Progenitor cell of endocrine pancreas (in vitro differentiated cells): ENCODE measurements around the gene FBXO36. TPM values are rescaled to one million over a fixed set of nuclear protein-coding genes. Genes with fewer than 3 reads are reported as not detected.

Source experiments
- DNase-seq: peaks from one replicate; pipeline ENCODE4 v3.0.0; 2021; ENCODE audit warnings: low spot score; ENCODE audit not compliant: unreplicated experiment
- H3K27ac Mint-ChIP-seq: 2 replicates; pipeline ENCODE4 v1.8.0; 2021; ENCODE audit warnings: mild to moderate bottlenecking, moderate library complexity, mixed read lengths
- H3K27me3 Mint-ChIP-seq: 2 replicates; pipeline ENCODE4 v1.8.0; 2021; ENCODE audit warnings: mixed read lengths
- H3K36me3 Mint-ChIP-seq: 2 replicates; pipeline ENCODE4 v1.8.0; 2022; ENCODE audit warnings: mixed read lengths; ENCODE audit not compliant: insufficient read depth
- H3K4me1 Mint-ChIP-seq: 2 replicates; pipeline ENCODE4 v1.8.0; 2021; ENCODE audit warnings: low read depth, mixed read lengths
- H3K4me3 Mint-ChIP-seq: 2 replicates; pipeline ENCODE4 v1.8.0; 2021; ENCODE audit warnings: low read depth, mild to moderate bottlenecking, moderate library complexity, mixed read lengths
- H3K9me3 Mint-ChIP-seq: 2 replicates; pipeline ENCODE4 v1.8.0; 2021; ENCODE audit warnings: low read depth, mixed read lengths
- total RNA-seq: library from RNA; stranded (reverse); gene quantifications from 2 replicates; pipeline ENCODE4 v1.2.1, GENCODE V29; 2021
- TF ChIP-seq, protein P1 (sequence below): fragments of 200-600 bp; sonication (generic); IDR thresholded peaks from one replicate; pipeline ENCODE4 v1.5.0; 2021; ENCODE audit warnings: antibody characterized with exemption, mild to moderate bottlenecking; ENCODE audit not compliant: unreplicated experiment

Gene FBXO36
- total RNA-seq, 1 donor from 2014 or later = 4.0 TPM

DNA sequence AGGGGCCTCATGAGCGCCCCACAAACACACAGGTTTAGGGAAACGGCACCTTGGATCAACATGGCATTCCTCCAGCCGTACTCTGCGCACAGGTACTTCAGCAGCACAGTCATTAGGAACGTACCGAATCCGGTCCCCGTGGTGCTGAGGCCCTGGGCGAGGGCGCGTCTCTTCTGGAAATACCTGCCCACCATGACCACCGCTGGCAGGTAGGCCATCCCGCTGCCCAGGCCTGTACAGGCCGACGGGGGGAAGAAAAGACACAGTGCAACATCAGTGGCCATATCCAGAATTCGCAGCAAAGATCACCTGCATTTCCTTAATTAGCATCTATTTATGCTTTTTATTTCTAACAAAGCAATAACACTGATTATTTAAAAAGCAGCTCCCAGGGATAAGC is 124.2 kb downstream of the FBXO36 start:
- Mint-ChIP-seq H3K27ac (no peak overlapping the region), H3K4me3 (no peak overlapping the region), H3K9me3 (no peaks in the 10 kb centered on the region), H3K36me3 (peaks cover 6% of the 10 kb centered on the region), H3K4me1 (no peaks in the 10 kb centered on the region), H3K27me3 (no peaks in the 10 kb centered on the region)
- TF ChIP-seq, protein P1, sequence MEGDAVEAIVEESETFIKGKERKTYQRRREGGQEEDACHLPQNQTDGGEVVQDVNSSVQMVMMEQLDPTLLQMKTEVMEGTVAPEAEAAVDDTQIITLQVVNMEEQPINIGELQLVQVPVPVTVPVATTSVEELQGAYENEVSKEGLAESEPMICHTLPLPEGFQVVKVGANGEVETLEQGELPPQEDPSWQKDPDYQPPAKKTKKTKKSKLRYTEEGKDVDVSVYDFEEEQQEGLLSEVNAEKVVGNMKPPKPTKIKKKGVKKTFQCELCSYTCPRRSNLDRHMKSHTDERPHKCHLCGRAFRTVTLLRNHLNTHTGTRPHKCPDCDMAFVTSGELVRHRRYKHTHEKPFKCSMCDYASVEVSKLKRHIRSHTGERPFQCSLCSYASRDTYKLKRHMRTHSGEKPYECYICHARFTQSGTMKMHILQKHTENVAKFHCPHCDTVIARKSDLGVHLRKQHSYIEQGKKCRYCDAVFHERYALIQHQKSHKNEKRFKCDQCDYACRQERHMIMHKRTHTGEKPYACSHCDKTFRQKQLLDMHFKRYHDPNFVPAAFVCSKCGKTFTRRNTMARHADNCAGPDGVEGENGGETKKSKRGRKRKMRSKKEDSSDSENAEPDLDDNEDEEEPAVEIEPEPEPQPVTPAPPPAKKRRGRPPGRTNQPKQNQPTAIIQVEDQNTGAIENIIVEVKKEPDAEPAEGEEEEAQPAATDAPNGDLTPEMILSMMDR = no peak
- no peak for DNase-seq

DNA sequence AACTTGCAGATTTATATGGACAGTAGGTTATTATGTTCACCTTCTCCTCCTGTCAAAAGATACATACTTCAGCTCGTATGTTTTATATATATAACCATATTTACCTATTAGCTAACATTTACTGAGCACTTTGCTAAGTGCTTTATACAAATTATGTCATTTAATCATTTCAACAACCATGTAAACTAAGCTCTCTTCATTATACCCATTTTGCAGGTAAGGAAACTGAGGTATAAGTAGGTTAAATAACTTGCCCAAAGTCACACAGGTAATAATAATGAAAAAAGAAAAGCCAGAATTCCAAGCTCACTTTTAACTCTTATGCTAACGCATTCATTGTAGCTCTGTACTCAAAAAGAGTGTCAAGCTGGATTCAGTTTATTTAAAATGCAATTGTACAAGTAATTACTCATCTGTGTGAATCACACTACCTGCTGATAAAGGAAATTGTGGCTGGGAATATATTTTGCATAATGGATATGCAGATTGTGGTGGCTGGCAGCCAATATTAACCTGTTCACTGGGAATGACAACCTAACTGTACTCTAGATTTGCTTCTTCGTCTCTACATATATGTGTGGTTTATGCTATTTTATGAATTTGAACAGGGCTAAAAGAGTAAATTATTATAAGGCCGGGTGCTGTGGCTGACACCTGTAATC is 125.8 kb downstream of the FBXO36 start:
- TF ChIP-seq, protein P1 = no peak
- Mint-ChIP-seq H3K36me3 (peaks cover 6% of the 10 kb centered on the region), H3K9me3 (no peaks in the 10 kb centered on the region), H3K4me1 (no peaks in the 10 kb centered on the region), H3K27me3 (no peaks in the 10 kb centered on the region), H3K27ac (no peak overlapping the region), H3K4me3 (no peak overlapping the region)
- no peak for DNase-seq

DNA sequence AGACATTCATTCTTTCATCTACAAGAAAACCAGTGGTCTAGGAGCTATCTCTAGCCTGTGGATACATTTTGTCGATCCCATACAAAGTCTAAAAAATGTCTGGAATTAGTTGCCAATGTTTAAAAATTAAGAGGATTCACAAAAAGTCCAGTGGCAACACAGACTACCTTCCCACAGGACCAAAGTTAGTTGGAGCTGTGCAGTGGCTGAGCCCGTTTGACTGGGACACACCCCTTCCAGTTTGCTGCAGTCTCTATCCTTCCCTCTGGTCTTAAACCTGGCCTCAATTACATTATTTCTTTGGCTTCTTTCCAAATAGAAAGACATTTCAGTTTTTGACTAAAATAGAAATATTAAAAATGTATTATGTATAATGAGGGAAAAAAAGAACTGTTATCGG is 127.8 kb downstream of the FBXO36 start:
- DNase-seq = no peak
- Mint-ChIP-seq H3K4me1 (no peaks in the 10 kb centered on the region), H3K9me3 (no peaks in the 10 kb centered on the region), H3K4me3 (no peak overlapping the region), H3K27me3 (no peaks in the 10 kb centered on the region), H3K36me3 (peaks cover 6% of the 10 kb centered on the region), H3K27ac (no peak overlapping the region)
- TF ChIP-seq, protein P1 = no peak

DNA sequence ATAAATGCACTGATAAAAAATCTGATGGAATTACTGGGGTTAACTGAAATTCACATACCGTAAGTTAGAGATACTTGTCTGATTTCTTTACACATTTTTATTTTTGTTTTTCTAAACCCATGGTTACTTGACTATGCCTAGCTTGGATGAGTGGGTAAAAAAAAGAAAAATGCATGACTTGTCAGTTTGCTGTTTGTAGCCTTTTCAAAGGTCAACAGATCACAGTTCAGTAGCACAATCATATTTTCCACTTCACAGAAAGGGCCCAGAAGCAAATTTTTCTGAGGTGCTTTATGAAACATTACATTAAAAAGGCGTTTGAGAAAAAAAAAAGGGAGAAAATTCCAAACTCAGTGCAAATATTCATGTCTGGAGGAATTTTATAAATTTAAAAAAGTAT is 130.0 kb downstream of the FBXO36 start:
- Mint-ChIP-seq H3K4me3 (no peak overlapping the region), H3K36me3 (no peaks in the 10 kb centered on the region), H3K27me3 (no peaks in the 10 kb centered on the region), H3K4me1 (no peaks in the 10 kb centered on the region), H3K9me3 (no peaks in the 10 kb centered on the region), H3K27ac (no peak overlapping the region)
- TF ChIP-seq, protein P1 = no peak
- DNase-seq = no peak

DNA sequence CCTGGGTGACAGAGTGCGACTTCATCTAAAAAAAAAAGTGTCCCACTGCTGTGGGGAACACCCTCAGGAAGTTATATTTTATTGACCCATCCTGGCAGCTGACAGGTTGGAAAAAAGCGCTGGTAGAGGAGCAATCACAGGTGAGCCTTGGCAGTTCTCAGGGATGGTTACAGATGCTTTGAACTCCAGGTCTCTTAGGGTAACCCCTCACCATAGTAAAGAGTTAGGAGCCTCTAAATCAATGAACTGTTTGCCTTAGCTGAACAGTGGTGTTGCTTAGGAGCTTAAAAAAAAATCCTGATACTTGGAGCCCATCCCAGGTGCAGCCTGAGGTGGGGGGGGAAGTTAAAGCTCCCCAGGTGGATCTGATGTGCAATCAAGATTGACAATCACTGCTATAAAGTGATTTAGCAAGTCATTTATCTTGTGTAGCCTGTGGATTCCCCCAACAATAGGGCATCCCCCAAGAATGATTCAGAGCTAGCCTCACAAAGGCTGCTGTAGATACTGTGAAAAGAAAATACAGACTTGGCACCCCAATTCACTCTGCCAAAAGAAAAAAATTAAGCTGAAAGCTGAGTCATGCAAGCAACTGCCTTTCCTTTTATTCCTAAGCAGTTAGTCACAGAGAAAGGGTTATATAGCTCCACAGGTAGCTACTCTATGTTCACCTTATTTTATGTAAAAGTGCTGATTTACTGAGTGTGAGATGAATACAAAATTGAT is 131.6 kb downstream of the FBXO36 start:
- no peaks in the 10 kb centered on the region for H3K4me1 Mint-ChIP-seq
- H3K27me3 Mint-ChIP-seq = no peaks in the 10 kb centered on the region
- H3K9me3 Mint-ChIP-seq = no peaks in the 10 kb centered on the region
- no peak overlapping the region for H3K4me3 Mint-ChIP-seq
- peaks cover 2% of the 10 kb centered on the region for H3K36me3 Mint-ChIP-seq
- TF ChIP-seq, protein P1 = no peak
- DNase-seq = no peak
- no peak overlapping the region for H3K27ac Mint-ChIP-seq
